ENCODE data around the gene TRIM9.
"Not testable (repeated sequence)": the region's sequence is repeated elsewhere in the genome, so short reads cannot be mapped to it uniquely, and the experiment has no call there.

TRIM9 gene

DNA sequence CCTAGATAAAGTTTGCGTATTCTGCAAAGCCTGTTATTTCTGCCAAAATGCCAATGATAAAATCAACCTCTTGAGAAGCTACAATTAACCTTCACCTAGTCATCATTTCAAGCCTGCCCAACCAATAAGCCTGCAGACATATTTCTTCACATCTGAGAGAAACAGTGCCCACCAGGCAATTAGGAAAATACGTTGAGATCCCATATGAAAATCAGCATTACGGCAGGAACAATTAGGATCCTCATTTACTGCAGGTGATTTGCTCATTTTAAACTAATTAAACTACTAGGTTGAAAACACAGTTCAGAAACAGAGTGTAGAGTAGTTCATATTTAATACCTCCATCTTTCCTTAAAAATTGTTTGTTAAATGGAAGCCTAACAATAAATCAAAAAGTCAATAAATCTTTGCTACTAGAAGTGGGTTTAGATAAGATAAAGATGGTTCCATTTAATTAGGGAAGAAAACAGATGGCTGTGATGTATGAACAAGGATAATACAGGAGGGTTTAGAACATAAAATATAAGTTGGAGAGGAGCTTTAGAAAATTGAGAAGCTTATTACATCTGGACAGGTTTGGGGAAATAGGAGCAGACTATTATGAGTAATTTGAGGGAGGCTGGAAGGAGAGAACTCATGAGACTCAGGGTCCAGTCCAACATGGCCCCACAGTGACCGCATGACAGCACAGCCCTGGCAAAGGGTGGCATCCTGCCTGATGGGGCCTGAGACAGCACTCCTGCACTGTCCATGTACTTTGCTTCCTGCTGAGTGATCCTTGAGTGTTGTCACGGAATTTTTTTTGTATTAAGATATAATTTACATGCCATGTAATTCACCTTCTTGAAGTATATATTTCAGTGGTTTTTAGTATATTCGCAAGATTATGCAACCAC is 123.8 kb downstream of the TRIM9 start:
- Histone ChIP-seq H3K27ac (ENCODE audit: low read length) (no peak overlapping the region), H3K27me3 (ENCODE audit: insufficient read depth, low read length) (no peaks in the 10 kb centered on the region), H3K9ac (ENCODE audit: low read depth, low read length) (no peak overlapping the region), H3K4me3 (ENCODE audit: low read length) (no peak overlapping the region), H3K36me3 (ENCODE audit: insufficient read depth, low read depth, low read length) (no peaks in the 10 kb centered on the region), H3K9me3 (ENCODE audit: insufficient read depth, low read depth, low read length) (no peaks in the 10 kb centered on the region), H3K4me1 (ENCODE audit: insufficient read depth, low read length) (no peaks in the 10 kb centered on the region)

DNA sequence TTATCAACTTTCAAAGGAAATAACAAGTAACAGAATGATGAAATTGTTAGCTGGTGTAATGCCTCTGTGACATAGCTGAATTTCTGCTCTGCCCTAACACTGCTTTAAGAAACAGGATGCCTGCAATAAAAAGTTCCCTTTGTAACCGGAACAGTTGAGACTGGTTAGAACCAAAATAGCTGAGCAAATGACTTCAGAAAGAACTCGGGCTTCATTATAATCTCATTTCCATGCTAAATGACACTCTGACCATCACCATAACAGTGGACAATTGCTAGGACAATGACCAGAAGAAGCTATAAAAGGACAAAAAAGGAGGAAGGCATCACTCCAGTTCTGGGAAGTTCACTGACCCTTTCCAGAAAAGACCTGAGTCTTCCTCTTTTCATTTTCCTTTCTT is 127.1 kb downstream of the TRIM9 start:
- Histone ChIP-seq H3K9me3 (ENCODE audit: insufficient read depth, low read depth, low read length) (no peaks in the 10 kb centered on the region), H3K4me3 (ENCODE audit: low read length) (no peak overlapping the region), H3K4me1 (ENCODE audit: insufficient read depth, low read length) (no peaks in the 10 kb centered on the region), H3K36me3 (ENCODE audit: insufficient read depth, low read depth, low read length) (no peaks in the 10 kb centered on the region), H3K9ac (ENCODE audit: low read depth, low read length) (no peak overlapping the region), H3K27me3 (ENCODE audit: insufficient read depth, low read length) (no peaks in the 10 kb centered on the region), H3K27ac (ENCODE audit: low read length) (no peak overlapping the region)

DNA sequence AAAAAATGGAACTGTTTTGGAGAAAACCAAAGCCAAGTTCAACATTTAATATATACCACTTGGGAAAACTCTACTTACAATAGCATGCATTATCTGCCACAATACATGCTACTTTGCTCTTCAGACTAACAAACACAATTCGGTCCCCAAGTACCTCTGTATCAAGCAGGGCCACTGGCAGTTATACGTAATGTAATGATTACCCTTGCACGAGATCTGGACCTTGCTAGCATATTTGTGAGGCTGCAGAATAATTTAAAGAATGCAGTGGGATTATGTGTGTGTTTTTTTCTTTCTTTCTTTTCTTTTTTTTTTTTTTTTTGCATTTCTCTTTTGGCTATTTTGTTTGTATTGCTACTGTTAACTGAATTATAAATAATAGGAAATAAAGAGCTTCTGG is 127.8 kb downstream of the TRIM9 start:
- Histone ChIP-seq H3K27me3 (ENCODE audit: insufficient read depth, low read length) (no peaks in the 10 kb centered on the region), H3K9ac (ENCODE audit: low read depth, low read length) (no peak overlapping the region), H3K4me1 (ENCODE audit: insufficient read depth, low read length) (no peaks in the 10 kb centered on the region), H3K4me3 (ENCODE audit: low read length) (no peak overlapping the region), H3K36me3 (ENCODE audit: insufficient read depth, low read depth, low read length) (no peaks in the 10 kb centered on the region), H3K27ac (ENCODE audit: low read length) (no peak overlapping the region), H3K9me3 (ENCODE audit: insufficient read depth, low read depth, low read length) (no peaks in the 10 kb centered on the region)

DNA sequence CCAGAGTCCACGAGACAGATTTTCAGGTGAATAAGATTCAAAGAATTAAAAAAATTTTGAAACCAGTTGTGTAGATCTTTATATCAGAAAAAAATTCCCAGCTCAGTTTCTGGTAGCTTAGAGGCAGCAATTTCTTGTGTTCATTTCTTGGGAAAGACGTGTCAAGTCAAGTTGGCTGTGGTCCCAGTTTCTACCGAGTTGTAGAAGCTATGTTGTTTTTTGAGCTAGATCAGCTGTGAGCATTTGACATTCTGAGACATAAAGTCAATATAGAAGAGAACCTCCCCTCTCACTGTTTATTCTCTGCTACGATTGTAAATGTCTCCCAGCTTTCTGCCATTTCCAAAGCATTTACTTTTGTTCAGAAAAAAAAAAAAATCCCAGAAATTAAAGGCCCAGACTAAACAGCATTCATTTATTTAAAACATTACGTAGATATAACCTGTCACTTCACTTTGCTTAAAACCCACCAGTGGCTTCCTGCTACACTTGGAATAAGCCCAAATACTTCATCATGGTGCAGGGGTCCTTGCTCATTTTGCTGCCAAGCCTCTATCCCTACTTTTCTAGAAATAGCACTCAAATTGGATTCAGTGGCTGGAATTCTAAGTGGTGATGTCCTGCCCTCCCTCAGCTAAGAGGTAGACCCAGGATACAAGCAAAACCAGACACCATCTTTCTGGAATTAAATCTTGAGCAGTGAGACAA is 130.1 kb downstream of the TRIM9 start:
- no peak overlapping the region for H3K4me3 ChIP-seq (ENCODE audit: low read length)
- H3K9ac ChIP-seq (ENCODE audit: low read depth, low read length), result no peak overlapping the region
- H3K9me3 ChIP-seq (ENCODE audit: insufficient read depth, low read depth, low read length), result no peaks in the 10 kb centered on the region
- no peak overlapping the region for H3K27ac ChIP-seq (ENCODE audit: low read length)
- H3K36me3 ChIP-seq (ENCODE audit: insufficient read depth, low read depth, low read length), result no peaks in the 10 kb centered on the region
- H3K27me3 ChIP-seq (ENCODE audit: insufficient read depth, low read length), result no peaks in the 10 kb centered on the region
- no peaks in the 10 kb centered on the region for H3K4me1 ChIP-seq (ENCODE audit: insufficient read depth, low read length)

DNA sequence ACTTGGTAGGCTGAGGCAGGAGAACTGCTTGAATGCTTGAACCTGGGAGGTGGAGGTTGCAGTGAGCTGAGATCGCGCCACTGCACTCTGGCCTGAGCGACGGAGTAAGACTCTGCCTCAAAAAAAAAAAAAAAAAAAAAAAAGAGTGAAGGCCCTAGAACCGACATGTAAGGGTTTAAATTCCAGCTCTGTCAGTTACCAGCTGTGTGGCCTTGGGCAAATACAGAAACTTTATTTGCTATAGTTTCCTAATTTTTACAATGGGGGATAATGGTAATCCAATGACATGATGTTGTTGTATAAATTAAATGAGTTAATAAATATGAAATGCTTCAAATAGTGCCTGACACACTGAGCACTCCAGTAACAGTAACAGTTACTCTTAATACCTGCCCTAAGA is 131.0 kb downstream of the TRIM9 start:
- Histone ChIP-seq H3K9ac (ENCODE audit: low read depth, low read length) (no peak overlapping the region), H3K36me3 (ENCODE audit: insufficient read depth, low read depth, low read length) (no peaks in the 10 kb centered on the region), H3K27ac (ENCODE audit: low read length) (no peak overlapping the region), H3K27me3 (ENCODE audit: insufficient read depth, low read length) (no peaks in the 10 kb centered on the region), H3K9me3 (ENCODE audit: insufficient read depth, low read depth, low read length) (no peaks in the 10 kb centered on the region), H3K4me1 (ENCODE audit: insufficient read depth, low read length) (no peaks in the 10 kb centered on the region), H3K4me3 (ENCODE audit: low read length) (no peak overlapping the region)

DNA sequence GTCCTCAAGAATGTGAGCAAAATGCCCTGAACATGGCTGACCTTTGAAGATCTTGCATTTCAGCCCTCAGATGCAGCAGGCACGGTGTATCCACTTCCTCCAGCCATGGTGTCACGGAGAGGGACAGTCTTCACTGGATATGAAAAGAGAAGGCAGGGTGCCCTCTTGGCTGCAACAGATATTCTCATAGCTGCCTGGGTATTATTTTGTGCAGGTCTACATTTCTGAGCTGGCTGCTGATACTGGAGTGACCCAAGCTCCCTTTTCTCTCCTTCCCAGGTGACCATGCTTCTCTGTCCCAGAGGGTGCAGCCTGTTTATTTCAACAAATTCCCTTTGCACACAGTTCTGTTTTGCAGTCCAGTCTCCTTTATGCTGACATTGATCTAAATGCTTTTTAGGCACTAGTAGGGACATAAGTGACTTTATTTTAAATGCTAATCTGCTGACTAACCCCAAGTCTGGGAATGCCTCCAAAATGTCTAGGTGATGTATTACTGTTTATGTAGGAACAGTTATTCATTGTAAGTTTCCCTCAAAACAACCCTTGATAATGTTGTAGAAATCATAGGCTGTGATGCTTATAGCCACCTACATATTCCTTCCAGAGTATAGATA is 133.2 kb downstream of the TRIM9 start:
- no peaks in the 10 kb centered on the region for H3K4me1 ChIP-seq (ENCODE audit: insufficient read depth, low read length)
- H3K36me3 ChIP-seq (ENCODE audit: insufficient read depth, low read depth, low read length), result no peaks in the 10 kb centered on the region
- H3K4me3 ChIP-seq (ENCODE audit: low read length), result no peak overlapping the region
- H3K27me3 ChIP-seq (ENCODE audit: insufficient read depth, low read length), result no peaks in the 10 kb centered on the region
- no peak overlapping the region for H3K9ac ChIP-seq (ENCODE audit: low read depth, low read length)
- H3K27ac ChIP-seq (ENCODE audit: low read length), result no peak overlapping the region
- H3K9me3 ChIP-seq (ENCODE audit: insufficient read depth, low read depth, low read length), result no peaks in the 10 kb centered on the region

DNA sequence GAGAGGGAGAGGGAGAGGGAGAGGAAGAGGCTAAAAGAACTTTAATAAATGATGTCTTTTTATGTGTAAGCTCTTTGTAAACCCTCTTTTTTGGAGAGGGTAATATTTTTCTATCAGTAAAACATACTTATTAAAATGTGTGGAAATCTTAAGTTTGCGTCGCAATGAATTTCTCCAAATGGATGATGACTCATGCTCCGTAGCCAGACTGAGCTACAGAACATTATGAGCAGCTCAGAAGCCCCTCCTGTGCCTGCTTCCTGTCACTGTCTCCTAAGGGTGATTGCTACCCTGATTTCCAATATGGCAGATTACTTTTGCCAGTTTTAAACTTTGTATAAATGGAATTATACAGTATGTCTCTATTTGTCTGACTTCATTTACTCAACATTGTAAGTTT is 137.6 kb downstream of the TRIM9 start:
- Histone ChIP-seq H3K27ac (ENCODE audit: low read length) (no peak overlapping the region), H3K36me3 (ENCODE audit: insufficient read depth, low read depth, low read length) (no peaks in the 10 kb centered on the region), H3K4me1 (ENCODE audit: insufficient read depth, low read length) (peaks cover 4% of the 10 kb centered on the region; the same call in 1 of the 2 replicates), H3K4me3 (ENCODE audit: low read length) (no peak overlapping the region), H3K9ac (ENCODE audit: low read depth, low read length) (no peak overlapping the region), H3K27me3 (ENCODE audit: insufficient read depth, low read length) (no peaks in the 10 kb centered on the region), H3K9me3 (ENCODE audit: insufficient read depth, low read depth, low read length) (no peaks in the 10 kb centered on the region)

DNA sequence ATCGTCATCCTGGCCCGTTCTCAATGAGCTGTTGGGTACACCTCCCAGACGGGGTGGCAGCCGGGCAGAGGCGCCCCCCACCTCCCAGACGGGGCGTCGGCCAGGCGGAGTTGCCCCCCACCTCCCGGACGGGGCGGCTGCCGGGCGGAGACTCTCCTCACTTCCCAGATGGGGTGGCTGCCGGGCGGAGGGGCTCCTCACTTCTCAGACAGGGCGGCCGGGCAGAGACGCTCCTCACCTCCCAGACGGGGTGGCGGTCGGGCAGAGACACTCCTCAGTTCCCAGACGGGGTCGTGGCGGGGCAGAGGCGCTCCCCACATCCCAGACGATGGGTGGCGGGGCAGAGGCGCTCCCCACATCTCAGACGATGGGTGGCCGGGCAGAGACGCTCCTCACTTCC is 138.5 kb downstream of the TRIM9 start:
- H3K9me3 ChIP-seq (ENCODE audit: insufficient read depth, low read depth, low read length); H3K9ac ChIP-seq (ENCODE audit: low read depth, low read length); H3K4me1 ChIP-seq (ENCODE audit: insufficient read depth, low read length); H3K27ac ChIP-seq (ENCODE audit: low read length); H3K36me3 ChIP-seq (ENCODE audit: insufficient read depth, low read depth, low read length); H3K27me3 ChIP-seq (ENCODE audit: insufficient read depth, low read length); H3K4me3 ChIP-seq (ENCODE audit: low read length): not testable (repeated sequence)

DNA sequence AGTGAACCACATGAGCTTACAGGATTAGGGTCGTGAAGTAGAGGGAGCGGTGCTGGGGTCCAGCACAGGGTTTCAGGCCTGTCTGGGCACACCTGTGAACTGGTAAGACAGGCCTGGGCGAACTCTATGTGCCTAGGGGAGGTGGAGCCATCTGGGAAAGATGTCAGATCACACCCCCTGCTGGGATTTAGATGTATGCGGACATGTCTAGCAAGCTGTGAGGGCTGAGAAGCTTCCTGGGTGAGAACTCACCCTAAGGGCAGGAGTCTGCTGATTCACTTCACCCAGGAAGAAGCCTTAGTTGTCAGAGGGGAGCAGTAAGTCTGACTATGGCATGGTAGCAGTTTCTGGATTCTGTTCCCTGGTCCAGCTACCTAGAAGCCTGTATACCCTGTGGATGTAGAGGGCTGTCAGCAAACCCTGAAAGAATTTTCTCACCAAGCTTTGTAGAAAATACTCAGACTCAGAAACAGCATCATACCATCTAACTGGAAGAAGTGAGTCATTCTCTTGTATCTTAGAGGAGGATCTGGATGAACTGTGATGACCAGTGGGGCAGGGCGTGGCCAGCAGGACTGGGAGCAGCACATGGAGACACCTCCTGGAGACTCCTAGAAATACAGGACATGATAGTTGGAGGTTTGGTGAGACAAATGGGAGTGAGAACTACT is 139.4 kb downstream of the TRIM9 start:
- Histone ChIP-seq H3K27me3 (ENCODE audit: insufficient read depth, low read length) (no peaks in the 10 kb centered on the region), H3K9ac (ENCODE audit: low read depth, low read length) (no peak overlapping the region), H3K27ac (ENCODE audit: low read length) (no peak overlapping the region), H3K36me3 (ENCODE audit: insufficient read depth, low read depth, low read length) (no peaks in the 10 kb centered on the region), H3K4me1 (ENCODE audit: insufficient read depth, low read length) (peaks cover 6% of the 10 kb centered on the region; the same call in 1 of the 2 replicates), H3K9me3 (ENCODE audit: insufficient read depth, low read depth, low read length) (no peaks in the 10 kb centered on the region), H3K4me3 (ENCODE audit: low read length) (no peak overlapping the region)

DNA sequence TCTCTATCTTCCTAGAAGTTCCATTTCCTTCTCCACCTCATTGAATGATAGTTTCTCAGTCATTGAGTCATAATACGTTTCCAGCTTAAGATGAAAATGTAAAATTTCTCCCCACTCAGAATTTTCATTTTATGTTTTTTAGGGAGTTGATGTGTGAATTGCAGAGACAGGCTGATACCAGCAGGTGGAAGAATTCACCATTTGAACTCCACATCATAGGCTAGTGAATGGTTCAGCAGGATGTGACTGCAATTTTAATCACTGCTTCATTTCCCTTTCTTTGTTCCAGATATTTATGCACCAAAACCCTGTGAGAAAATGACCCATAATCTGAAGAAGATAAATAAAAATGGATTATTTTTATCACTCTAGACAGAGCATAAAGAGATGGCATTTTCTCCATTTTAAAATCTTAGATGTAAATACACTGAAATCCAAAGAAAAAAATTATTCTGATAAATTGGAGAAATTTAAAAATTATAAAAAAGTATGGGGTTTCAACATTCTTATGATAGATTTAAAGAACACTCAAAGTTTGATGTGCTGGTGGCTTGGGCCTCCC is 140.0 kb downstream of the TRIM9 start:
- Histone ChIP-seq H3K9ac (ENCODE audit: low read depth, low read length) (no peak overlapping the region), H3K9me3 (ENCODE audit: insufficient read depth, low read depth, low read length) (no peaks in the 10 kb centered on the region), H3K27me3 (ENCODE audit: insufficient read depth, low read length) (no peaks in the 10 kb centered on the region), H3K4me1 (ENCODE audit: insufficient read depth, low read length) (peaks cover 6% of the 10 kb centered on the region; the same call in 1 of the 2 replicates), H3K36me3 (ENCODE audit: insufficient read depth, low read depth, low read length) (no peaks in the 10 kb centered on the region), H3K27ac (ENCODE audit: low read length) (no peak overlapping the region), H3K4me3 (ENCODE audit: low read length) (no peak overlapping the region)

DNA sequence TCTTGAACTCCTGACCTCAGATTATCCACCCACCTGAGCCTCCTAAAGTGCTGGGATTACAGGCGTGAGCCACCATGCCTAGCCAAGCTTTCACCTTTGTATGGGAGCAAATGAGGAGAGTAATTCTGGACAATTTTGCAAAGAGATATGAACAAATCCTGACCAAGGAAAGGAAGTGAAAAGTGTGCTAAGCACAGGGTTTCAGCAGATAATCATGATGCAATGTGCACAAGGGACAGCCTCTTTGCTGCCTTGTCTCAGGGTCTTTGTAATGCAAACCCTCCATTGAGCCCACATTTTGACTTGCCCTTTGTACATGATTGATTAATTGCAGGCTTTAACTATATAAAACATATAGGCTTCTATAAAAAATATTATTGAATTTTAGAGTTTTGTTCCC is 141.4 kb downstream of the TRIM9 start:
- H3K27ac ChIP-seq (ENCODE audit: low read length), result no peak overlapping the region
- no peaks in the 10 kb centered on the region for H3K27me3 ChIP-seq (ENCODE audit: insufficient read depth, low read length)
- no peaks in the 10 kb centered on the region for H3K36me3 ChIP-seq (ENCODE audit: insufficient read depth, low read depth, low read length)

More for the DNA sequence above, 141.4 kb downstream of the TRIM9 start:
- peaks cover 6% of the 10 kb centered on the region; the same call in 1 of the 2 replicates for H3K4me1 ChIP-seq (ENCODE audit: insufficient read depth, low read length)
- no peak overlapping the region for H3K4me3 ChIP-seq (ENCODE audit: low read length)
- no peak overlapping the region for H3K9ac ChIP-seq (ENCODE audit: low read depth, low read length)
- no peaks in the 10 kb centered on the region for H3K9me3 ChIP-seq (ENCODE audit: insufficient read depth, low read depth, low read length)
